Skeletal muscle satellite cell (primary cell): ENCODE results near the gene ALPK3.

ENCODE experiments used
- H3K27me3 ChIP-seq: 2 replicates; pipeline ENCODE4 v1.7.0; 2013; ENCODE audit warnings: low read length; ENCODE audit not compliant: control insufficient read depth, insufficient read depth
- H3K36me3 ChIP-seq: 2 replicates; pipeline ENCODE4 v1.7.0; 2013; ENCODE audit warnings: mild to moderate bottlenecking, control low read depth, low read length; ENCODE audit not compliant: insufficient read depth
- H3K4me1 ChIP-seq: 2 replicates; pipeline ENCODE4 v1.7.0; 2013; ENCODE audit warnings: low read length; ENCODE audit not compliant: control insufficient read depth, insufficient read depth
- H3K4me2 ChIP-seq: 2 replicates; pipeline ENCODE4 v1.7.0; 2013; ENCODE audit warnings: mild to moderate bottlenecking, low read length
- H3K4me3 ChIP-seq: 2 replicates; pipeline ENCODE4 v1.7.0; 2013; ENCODE audit warnings: low read length
- H3K9ac ChIP-seq: 2 replicates; pipeline ENCODE4 v1.7.0; 2013; ENCODE audit warnings: mild to moderate bottlenecking, low read depth, low read length, moderate library complexity
- H3K9me3 ChIP-seq: replicated peaks from 2 replicates; pipeline ENCODE4 v1.7.0; 2013; ENCODE audit warnings: mild to moderate bottlenecking, control low read depth, low read length

The ALPK3 gene

GRCh38 chr15:84799511-84800187 is 17.5 kb upstream of the ALPK3 start:
- Histone ChIP-seq H3K4me1 (peaks cover 17% of the 10 kb centered on the region), H3K4me2 (no peak overlapping the region), H3K36me3 (peaks cover 74% of the 10 kb centered on the region), H3K9ac (no peak overlapping the region), H3K9me3 (no peaks in the 10 kb centered on the region), H3K27me3 (no peaks in the 10 kb centered on the region), H3K4me3 (no peak overlapping the region)

- Histone ChIP-seq H3K4me2 (no peak overlapping the region), H3K27me3 (no peaks in the 10 kb centered on the region), H3K9me3 (no peaks in the 10 kb centered on the region), H3K4me1 (peaks cover 17% of the 10 kb centered on the region), H3K36me3 (peaks cover 78% of the 10 kb centered on the region), H3K4me3 (no peak overlapping the region), H3K9ac (no peak overlapping the region)
Measured at GRCh38 chr15:84800365-84800806, 16.8 kb upstream of the ALPK3 start.

- Histone ChIP-seq H3K4me1 (no peaks in the 10 kb centered on the region), H3K27me3 (no peaks in the 10 kb centered on the region), H3K36me3 (peaks cover 57% of the 10 kb centered on the region), H3K9me3 (no peaks in the 10 kb centered on the region), H3K4me3 (no peak overlapping the region), H3K4me2 (no peak overlapping the region), H3K9ac (no peak overlapping the region)
Measured at GRCh38 chr15:84804005-84804900, 12.9 kb upstream of the ALPK3 start.

- Histone ChIP-seq H3K27me3 (no peaks in the 10 kb centered on the region), H3K9me3 (no peaks in the 10 kb centered on the region), H3K4me1 (peaks cover 7% of the 10 kb centered on the region), H3K36me3 (peaks cover 48% of the 10 kb centered on the region), H3K4me2 (no peak overlapping the region), H3K9ac (no peak overlapping the region), H3K4me3 (no peak overlapping the region)
Measured at GRCh38 chr15:84805221-84805620, 11.9 kb upstream of the ALPK3 start.

- Histone ChIP-seq H3K4me3 (no peak overlapping the region), H3K9ac (no peak overlapping the region), H3K27me3 (no peaks in the 10 kb centered on the region), H3K4me1 (peaks cover 11% of the 10 kb centered on the region), H3K4me2 (no peak overlapping the region), H3K9me3 (no peaks in the 10 kb centered on the region), H3K36me3 (peaks cover 32% of the 10 kb centered on the region)
Measured at GRCh38 chr15:84807228-84807627, 9.9 kb upstream of the ALPK3 start.

- H3K27me3 ChIP-seq = no peaks in the 10 kb centered on the region
- no peaks in the 10 kb centered on the region for H3K9me3 ChIP-seq
- H3K4me1 ChIP-seq = peaks cover 11% of the 10 kb centered on the region
- H3K36me3 ChIP-seq = peaks cover 3% of the 10 kb centered on the region
- H3K4me2 ChIP-seq = no peak overlapping the region
- no peak overlapping the region for H3K4me3 ChIP-seq
- H3K9ac ChIP-seq = no peak overlapping the region
Measured at GRCh38 chr15:84810073-84810840, 6.9 kb upstream of the ALPK3 start.

- no peaks in the 10 kb centered on the region for H3K36me3 ChIP-seq
- H3K9ac ChIP-seq = no peak overlapping the region
- no peak overlapping the region for H3K4me3 ChIP-seq
- H3K4me1 ChIP-seq = peaks cover 11% of the 10 kb centered on the region
- H3K4me2 ChIP-seq = no peak overlapping the region
- no peaks in the 10 kb centered on the region for H3K9me3 ChIP-seq
- H3K27me3 ChIP-seq = no peaks in the 10 kb centered on the region
Measured at GRCh38 chr15:84811151-84811550, 6.0 kb upstream of the ALPK3 start.

- no peaks in the 10 kb centered on the region for H3K36me3 ChIP-seq
- no peak overlapping the region for H3K9ac ChIP-seq
- H3K4me1 ChIP-seq = peaks cover 15% of the 10 kb centered on the region
- no peak overlapping the region for H3K4me3 ChIP-seq
- no peaks in the 10 kb centered on the region for H3K9me3 ChIP-seq
- H3K4me2 ChIP-seq = no peak overlapping the region
- H3K27me3 ChIP-seq = no peaks in the 10 kb centered on the region
Measured at GRCh38 chr15:84811828-84812227, 5.3 kb upstream of the ALPK3 start.

- Histone ChIP-seq H3K4me2 (no peak overlapping the region), H3K9ac (no peak overlapping the region), H3K36me3 (no peaks in the 10 kb centered on the region), H3K4me3 (no peak overlapping the region), H3K27me3 (no peaks in the 10 kb centered on the region), H3K4me1 (peaks cover 22% of the 10 kb centered on the region), H3K9me3 (no peaks in the 10 kb centered on the region)
Measured at GRCh38 chr15:84812842-84813241, 4.3 kb upstream of the ALPK3 start.

- Histone ChIP-seq H3K9me3 (no peaks in the 10 kb centered on the region), H3K27me3 (no peaks in the 10 kb centered on the region), H3K4me3 (no peak overlapping the region), H3K36me3 (no peaks in the 10 kb centered on the region), H3K4me1 (peaks cover 28% of the 10 kb centered on the region), H3K4me2 (no peak overlapping the region), H3K9ac (no peak overlapping the region)
Measured at GRCh38 chr15:84813435-84813834, 3.7 kb upstream of the ALPK3 start.

- Histone ChIP-seq H3K4me3 (no peak overlapping the region), H3K9me3 (no peaks in the 10 kb centered on the region), H3K4me2 (no peak overlapping the region), H3K9ac (no peak overlapping the region), H3K36me3 (no peaks in the 10 kb centered on the region), H3K27me3 (no peaks in the 10 kb centered on the region), H3K4me1 (peaks cover 33% of the 10 kb centered on the region)
Measured at GRCh38 chr15:84813931-84814330, 3.2 kb upstream of the ALPK3 start.
